Stomach (tissue), 9 donors: ENCODE data around the gene ACTA2. TPM values are rescaled to one million over a fixed set of nuclear protein-coding genes. Genes with fewer than 3 reads are reported as not detected.
"Not testable (repeated sequence)": the region's sequence is repeated elsewhere in the genome, so short reads cannot be mapped to it uniquely, and the experiment has no call there.

ENCODE experiments used
- DNase-seq, 2 donors: peaks; one replicate each; pipeline versions ENCODE4 v3.0.0 to v3.0.0-alpha.2; 2013 to 2019
- H3K27ac ChIP-seq, 5 donors: fragments of 200-600 bp in 4 of 5; sonication (generic) in 4 of 5; one replicate each; pipeline ENCODE4 v1.5.1; 2013 to 2019; ENCODE audit warnings: mild to moderate bottlenecking in 1 of 5, moderate library complexity in 1 of 5
- H3K27me3 ChIP-seq, 3 donors: fragments of 200-600 bp; sonication (generic); one replicate each; pipeline ENCODE4 v1.5.1; 2017 to 2019; ENCODE audit warnings: mixed run types in 1 of 3
- H3K36me3 ChIP-seq, 4 donors: fragments of 200-600 bp; sonication (generic); 1 replicate in 3 of 4; 2 replicates in 1 of 4; pipeline ENCODE4 v1.5.1; 2016 to 2019
- H3K4me1 ChIP-seq, 4 donors: fragments of 200-600 bp; sonication (generic); one replicate each; pipeline ENCODE4 v1.5.1; 2016 to 2019
- H3K4me3 ChIP-seq, 4 donors: fragments of 200-600 bp; sonication (generic) in 3 of 4; one replicate each; pipeline ENCODE4 v1.5.1; 2016 to 2019; ENCODE audit warnings: mild to moderate bottlenecking in 1 of 4
- H3K9me3 ChIP-seq, 4 donors: fragments of 200-600 bp; sonication (generic); one replicate each; pipeline ENCODE4 v1.5.1; 2016 to 2019
- CTCF ChIP-seq, 7 experiments: fragments of 450-650 bp in 4 of 7; fragments of 200-600 bp in 3 of 7; sonication (generic) in 3 of 7; IDR thresholded peaks; one replicate each; pipeline ENCODE4 v1.5.1; 2016 to 2019; ENCODE audit warnings: antibody characterized with exemption in 7 of 7, control low read depth in 2 of 7, mild to moderate bottlenecking in 1 of 7
- EP300 ChIP-seq: sonication (generic); formaldehyde crosslinking; IDR thresholded peaks from one replicate; pipeline ENCODE4 v1.6.1; 2017; ENCODE audit warnings: antibody characterized with exemption
- POLR2A ChIP-seq, 4 donors: fragments of 450-650 bp; IDR thresholded peaks; one replicate each; pipeline ENCODE4 v1.6.1; 2016; ENCODE audit warnings: antibody characterized with exemption in 4 of 4, control low read depth in 2 of 4, mild to moderate bottlenecking in 1 of 4, moderate library complexity in 1 of 4
- POLR2AphosphoS5 ChIP-seq, 3 donors: sonication (generic); formaldehyde crosslinking; IDR thresholded peaks; one replicate each; pipeline ENCODE4 v1.6.1; 2016; ENCODE audit warnings: antibody characterized with exemption in 3 of 3
- WGBS, 5 donors: extraction: QIAGEN DNeasy Blood & Tissue Kit in 3 of 5; methylation state at CpG; one replicate each; pipeline versions ENCODE4 v1.1.5 to v1.1.7; 2013 to 2018; 5-methylcytosine and 5-hydroxymethylcytosine counted together
- intact Hi-C: fragments of 100-400 bp; cut with DNase I; formaldehyde crosslinking; loops from one replicate; pipeline ENCODE4 v1.15.1; 2023; ENCODE audit warnings: low total_unique reads
- polyA plus RNA-seq, 3 donors: library from polyadenylated mRNA; stranded (reverse); fragments of 200-250 nt; gene quantifications; one replicate each; pipeline ENCODE4 v1.2.3, GENCODE V29; 2013
- total RNA-seq, 5 donors: library from RNA; depleted of rRNA; stranded (reverse); fragments of >200 nt; gene quantifications; one replicate each; pipeline versions ENCODE4 v1.1.0 to v1.2.3, GENCODE V29; 2014 to 2016
- donor health status: healthy with polysubstance abuse.
- donor health status: Bipolar disorder and iron deficiency.
- donor health status: healthy.

ACTA2 gene
- total and polyA plus RNA-seq, 8 donors: 233 to 3,169 (median 999) TPM

- H3K36me3 ChIP-seq: peaks cover 4 to 50% (median 39%) of the 10 kb centered on the region in 4 donors
- WGBS, 5 donors: 22 to 32% (median 28%) methylated on average over 17 of the region's 17 CpGs
- H3K27me3 ChIP-seq: no peaks in the 10 kb centered on the region
- H3K27ac ChIP-seq: peak overlapping the region in 4 of 5 donors; percentile 58 to 74 (median 66)
- H3K4me1 ChIP-seq: peaks cover 13 to 31% (median 16%) of the 10 kb centered on the region in 4 donors
- DNase-seq: peak; percentile 83 to 92
- H3K4me3 ChIP-seq: peak overlapping the region in 2 of 4 donors; percentile 11 to 24
- TF ChIP-seq POLR2AphosphoS5 (IDR thresholded peaks at IDR 0.05) (peak; percentile 42 to 72 (median 46)), EP300 (no peak), CTCF (IDR thresholded peaks at IDR 0.05) (peak in 5 of 7 experiments; percentile 73 to 78 (median 76))
- intact Hi-C loops: loop anchor here (5.0 kb wide), 1 partner anchor 98 kb away; no protein-coding TSS in a partner anchor
- no peaks in the 10 kb centered on the region for H3K9me3 ChIP-seq
These were observed 17.5 kb downstream of the ACTA2 start for GRCh38 chr10:88934900-88935672.

GRCh38 chr10:88933564-88933963, 19.0 kb downstream of the ACTA2 start:
- Histone ChIP-seq H3K27ac (peak overlapping the region in 2 of 5 donors; percentile 9 to 70), H3K4me1 (peaks cover 13 to 31% (median 16%) of the 10 kb centered on the region in 4 donors), H3K36me3 (peaks cover 4 to 35% (median 25%) of the 10 kb centered on the region in 4 donors), H3K4me3 (no peak overlapping the region), H3K27me3 (no peaks in the 10 kb centered on the region), H3K9me3 (no peaks in the 10 kb centered on the region)
- intact Hi-C loops: loop anchor here (5.0 kb wide), 1 partner anchor 96 kb away; no protein-coding TSS in a partner anchor
- WGBS, 5 donors: 82 to 90% (median 83%) methylated on average over 2 of the region's 2 CpGs
- TF ChIP-seq EP300 (no peak), POLR2A (IDR thresholded peaks at IDR 0.05) (no peak), POLR2AphosphoS5 (IDR thresholded peaks at IDR 0.05) (no peak), CTCF (IDR thresholded peaks at IDR 0.05) (no peak)
- DNase-seq: no peak

GRCh38 chr10:88932539-88933256, 19.9 kb downstream of the ACTA2 start:
- H3K27me3 ChIP-seq: no peaks in the 10 kb centered on the region
- peak; percentile 32 to 89 for DNase-seq
- no peaks in the 10 kb centered on the region for H3K9me3 ChIP-seq
- TF ChIP-seq EP300: no peak
- TF ChIP-seq CTCF (IDR thresholded peaks at IDR 0.05): peak in 5 of 7 experiments; percentile 87 to 94 (median 92)
- peak; percentile 12 to 79 (median 24) for TF ChIP-seq POLR2AphosphoS5 (IDR thresholded peaks at IDR 0.05)
- peak overlapping the region in 4 of 5 donors; percentile 47 to 70 (median 54) for H3K27ac ChIP-seq
- WGBS, 5 donors: 35 to 52% (median 52%) methylated on average over 7 of the region's 7 CpGs
- intact Hi-C loops: loop anchor here (5.0 kb wide), 1 partner anchor 95 kb away; no protein-coding TSS in a partner anchor
- peaks cover 13 to 27% (median 16%) of the 10 kb centered on the region in 4 donors for H3K4me1 ChIP-seq
- H3K4me3 ChIP-seq: no peak overlapping the region
- H3K36me3 ChIP-seq: peaks cover 4 to 27% (median 16%) of the 10 kb centered on the region in 4 donors

GRCh38 chr10:88932029-88932428, 20.5 kb downstream of the ACTA2 start:
- intact Hi-C loops: loop anchor here (5.0 kb wide), 1 partner anchor 95 kb away; no protein-coding TSS in a partner anchor
- Histone ChIP-seq H3K4me1 (peaks cover 16 to 34% (median 17%) of the 10 kb centered on the region in 4 donors), H3K27ac (peak overlapping the region in 4 of 5 donors; percentile 47 to 70 (median 54)), H3K36me3 (peaks cover 0 to 20% (median 11%) of the 10 kb centered on the region in 4 donors)
- DNase-seq, H3K27me3 ChIP-seq, H3K4me3 ChIP-seq, H3K9me3 ChIP-seq: not testable (repeated sequence)
- 81 to 90% (median 82%) methylated on average over 5 of the region's 5 CpGs for WGBS, 5 donors
